Stimulated activated CD4-positive, alpha-beta T cell treated with anti-CD3 and anti-CD28 coated beads, Interleukin-15, amount 100 ng/mL, for 48 hours (primary cell): ENCODE data around the gene ADAMTS14.

Experiments used
- DNase-seq, 2 donors: peaks; one replicate each; pipeline ENCODE4 v3.0.0-alpha.2; 2020; ENCODE audit warnings: low read depth in 2 of 2

ADAMTS14 gene

GRCh38 chr10:70693619-70694335, 21.5 kb downstream of the ADAMTS14 start:
- DNase-seq: no peak

GRCh38 chr10:70694418-70695141, 22.3 kb downstream of the ADAMTS14 start:
- no peak for DNase-seq

- no peak for DNase-seq
Observed at GRCh38 chr10:70695241-70696030, 23.1 kb downstream of the ADAMTS14 start.

- DNase-seq: no peak
Observed at GRCh38 chr10:70698211-70698610, 25.9 kb downstream of the ADAMTS14 start.

GRCh38 chr10:70699063-70699658, 26.9 kb downstream of the ADAMTS14 start:
- DNase-seq: no peak

- DNase-seq: no peak
Observed at GRCh38 chr10:70699659-70700174, 27.4 kb downstream of the ADAMTS14 start.

- no peak for DNase-seq
Observed at GRCh38 chr10:70702190-70702763, 30.0 kb downstream of the ADAMTS14 start.

GRCh38 chr10:70704211-70704610, 31.9 kb downstream of the ADAMTS14 start:
- no peak for DNase-seq

- DNase-seq: no peak
Observed at GRCh38 chr10:70705121-70705861, 33.0 kb downstream of the ADAMTS14 start.

GRCh38 chr10:70711177-70711576, 38.9 kb downstream of the ADAMTS14 start:
- no peak for DNase-seq

GRCh38 chr10:70711911-70712310, 39.6 kb downstream of the ADAMTS14 start:
- no peak for DNase-seq

GRCh38 chr10:70714245-70714644, 41.9 kb downstream of the ADAMTS14 start:
- no peak for DNase-seq

GRCh38 chr10:70714951-70715350, 42.6 kb downstream of the ADAMTS14 start:
- DNase-seq: no peak

GRCh38 chr10:70715853-70716795, 43.8 kb downstream of the ADAMTS14 start:
- peak; percentile 13 to 31 for DNase-seq

GRCh38 chr10:70722820-70723424, 50.6 kb downstream of the ADAMTS14 start:
- DNase-seq: no peak

- DNase-seq: no peak
Observed at GRCh38 chr10:70723771-70724170, 51.5 kb downstream of the ADAMTS14 start.

GRCh38 chr10:70726909-70727495, 54.7 kb downstream of the ADAMTS14 start:
- no peak for DNase-seq

GRCh38 chr10:70728328-70728727, 56.0 kb downstream of the ADAMTS14 start:
- DNase-seq: no peak
